ENCODE results near the gene LPCAT1. TPM values are rescaled to one million over a fixed set of nuclear protein-coding genes. Genes with fewer than 3 reads are reported as not detected.

LPCAT1 gene
- total RNA-seq, 1 experiment from 2014 or later = 75.0 TPM

DNA sequence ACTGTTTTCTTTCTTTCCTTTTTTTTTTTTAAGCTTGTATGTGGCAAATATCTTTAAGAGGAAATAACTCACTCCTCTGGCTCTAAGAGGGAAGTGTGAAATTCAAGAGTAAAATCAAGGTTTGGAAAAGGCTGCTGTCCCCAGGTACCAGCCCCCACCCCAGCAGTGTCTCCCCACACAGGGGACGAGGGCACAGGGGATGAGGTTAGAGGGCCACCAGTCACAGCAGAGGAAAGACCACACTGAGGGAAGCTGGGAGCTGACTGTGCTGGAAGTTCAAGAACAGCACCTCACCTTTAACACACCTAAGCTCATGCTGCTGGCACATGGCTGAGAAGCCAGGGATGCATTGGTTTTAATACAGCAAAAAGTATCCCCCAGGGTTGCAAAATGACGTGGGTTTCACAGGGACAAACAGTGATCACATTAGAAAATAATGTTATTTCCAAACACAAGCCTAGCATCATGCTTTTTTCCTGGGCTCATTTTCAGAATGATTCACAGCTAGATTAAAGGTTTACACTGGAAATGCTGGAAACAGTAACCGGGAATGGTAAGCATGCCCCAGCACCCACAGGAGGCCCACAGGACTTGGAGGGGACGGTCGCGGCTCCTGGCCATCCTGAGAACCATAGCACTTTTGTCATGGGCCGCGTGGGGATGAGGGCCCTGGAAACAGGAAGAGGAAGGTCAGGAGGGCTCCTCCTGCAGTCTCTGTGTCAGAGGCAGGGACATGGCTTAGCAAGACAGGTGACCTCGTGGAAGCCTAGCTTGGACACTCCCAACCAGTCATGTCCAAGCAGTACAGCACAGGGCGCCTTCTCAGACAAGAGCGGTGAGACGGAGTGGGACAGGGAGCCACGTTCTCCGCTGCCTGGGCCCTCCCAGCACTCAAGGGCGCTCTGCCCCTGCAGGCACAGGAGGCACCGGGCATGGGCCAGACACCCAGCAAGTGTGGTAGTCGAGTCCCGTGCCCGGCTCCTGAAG lies 6.9 kb downstream of the LPCAT1 start:
- Histone ChIP-seq H3K27me3 (ENCODE audit: insufficient read depth, low read length) (no peaks in the 10 kb centered on the region), H3K4me3 (replicated peaks in 1 of 2; ENCODE audit: low read depth in 1 of 2, low read length in 2 of 2) (0 out of 4 replicates have a peak overlapping the region, but pooled peaks of 1 of the 2 experiments have one; percentile 7), H3K36me3 (ENCODE audit: control insufficient read depth in 1 of 2, insufficient read depth in 2 of 2, low read length in 2 of 2) (peaks cover 14 to 27% of the 10 kb centered on the region in 2 experiments; a peak in 3 of 4 replicates), H3K27ac (ENCODE audit: low read depth, low read length) (peak overlapping the region; percentile 63; the same call in 1 of the 2 replicates), H2AFZ (ENCODE audit: low read depth, low read length, poor library complexity, severe bottlenecking) (no peak overlapping the region), H3K4me2 (ENCODE audit: low read length) (peak overlapping the region; percentile 64), H4K20me1 (ENCODE audit: insufficient read depth) (peaks cover 7% of the 10 kb centered on the region; the same call in 1 of the 2 replicates), H3K9ac (ENCODE audit: low read length) (peak overlapping the region; percentile 65), H3K9me2 (ENCODE audit: insufficient read depth) (no peaks in the 10 kb centered on the region), H3K79me2 (ENCODE audit: insufficient read depth, low read length) (peaks cover 97% of the 10 kb centered on the region), H3K9me3 (ENCODE audit: control insufficient read depth in 1 of 2, insufficient read depth in 1 of 2, low read depth in 1 of 2, low read length in 2 of 2) (no peaks in the 10 kb centered on the region), H3K4me1 (ENCODE audit: control insufficient read depth in 1 of 2, insufficient read depth in 2 of 2, low read length in 2 of 2) (peaks cover 21 to 52% of the 10 kb centered on the region in 2 experiments)
- ChIA-PET CTCF (interaction anchor here (0.6 kb wide), 1 partner anchor 77 kb away, joined by 3 read pairs; no protein-coding TSS in a partner anchor), POLR2A (interaction anchor here (0.9 to 1.4 kb wide), 3 partner anchors 7 to 77 kb away, joined by 3 to 5 read pairs (median 4); partner anchors contain the start of gene LPCAT1), RAD21 (ENCODE audit: low non-redundant PET in 1 of 2, low total read pairs in 2 of 2, uncharacterized antibody in 2 of 2, unreplicated experiment in 2 of 2) (no interaction called here)
- BruUV-seq (replicated peaks) = no TSS peak
- intact Hi-C loops (cut with micrococcal nuclease) = no loop called here
- TF ChIP-seq SRF (IDR thresholded peaks at IDR 0.05; ENCODE audit: low read depth) (no peak), ELF1 (IDR thresholded peaks at IDR 0.05; ENCODE audit: borderline replicate concordance, low read depth) (no peak)
- TF ChIP-seq, protein P1, sequence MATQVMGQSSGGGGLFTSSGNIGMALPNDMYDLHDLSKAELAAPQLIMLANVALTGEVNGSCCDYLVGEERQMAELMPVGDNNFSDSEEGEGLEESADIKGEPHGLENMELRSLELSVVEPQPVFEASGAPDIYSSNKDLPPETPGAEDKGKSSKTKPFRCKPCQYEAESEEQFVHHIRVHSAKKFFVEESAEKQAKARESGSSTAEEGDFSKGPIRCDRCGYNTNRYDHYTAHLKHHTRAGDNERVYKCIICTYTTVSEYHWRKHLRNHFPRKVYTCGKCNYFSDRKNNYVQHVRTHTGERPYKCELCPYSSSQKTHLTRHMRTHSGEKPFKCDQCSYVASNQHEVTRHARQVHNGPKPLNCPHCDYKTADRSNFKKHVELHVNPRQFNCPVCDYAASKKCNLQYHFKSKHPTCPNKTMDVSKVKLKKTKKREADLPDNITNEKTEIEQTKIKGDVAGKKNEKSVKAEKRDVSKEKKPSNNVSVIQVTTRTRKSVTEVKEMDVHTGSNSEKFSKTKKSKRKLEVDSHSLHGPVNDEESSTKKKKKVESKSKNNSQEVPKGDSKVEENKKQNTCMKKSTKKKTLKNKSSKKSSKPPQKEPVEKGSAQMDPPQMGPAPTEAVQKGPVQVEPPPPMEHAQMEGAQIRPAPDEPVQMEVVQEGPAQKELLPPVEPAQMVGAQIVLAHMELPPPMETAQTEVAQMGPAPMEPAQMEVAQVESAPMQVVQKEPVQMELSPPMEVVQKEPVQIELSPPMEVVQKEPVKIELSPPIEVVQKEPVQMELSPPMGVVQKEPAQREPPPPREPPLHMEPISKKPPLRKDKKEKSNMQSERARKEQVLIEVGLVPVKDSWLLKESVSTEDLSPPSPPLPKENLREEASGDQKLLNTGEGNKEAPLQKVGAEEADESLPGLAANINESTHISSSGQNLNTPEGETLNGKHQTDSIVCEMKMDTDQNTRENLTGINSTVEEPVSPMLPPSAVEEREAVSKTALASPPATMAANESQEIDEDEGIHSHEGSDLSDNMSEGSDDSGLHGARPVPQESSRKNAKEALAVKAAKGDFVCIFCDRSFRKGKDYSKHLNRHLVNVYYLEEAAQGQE (IDR thresholded peaks at IDR 0.05; ENCODE audit: low read depth) = no peak
- TF ChIP-seq, protein P2, sequence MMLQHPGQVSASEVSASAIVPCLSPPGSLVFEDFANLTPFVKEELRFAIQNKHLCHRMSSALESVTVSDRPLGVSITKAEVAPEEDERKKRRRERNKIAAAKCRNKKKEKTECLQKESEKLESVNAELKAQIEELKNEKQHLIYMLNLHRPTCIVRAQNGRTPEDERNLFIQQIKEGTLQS (IDR thresholded peaks at IDR 0.05) = no peak
- DNase-seq (ENCODE audit: low read depth, low spot score) (no peak), ATAC-seq (no peak)

Measured in HCT116 (cell line).